ENCODE data around the gene RAB8A. TPM values are rescaled to one million over a fixed set of nuclear protein-coding genes. Genes with fewer than 3 reads are reported as not detected.

The RAB8A gene
- total RNA-seq, 2 donors from 2014 or later: 127 to 145 TPM

DNA sequence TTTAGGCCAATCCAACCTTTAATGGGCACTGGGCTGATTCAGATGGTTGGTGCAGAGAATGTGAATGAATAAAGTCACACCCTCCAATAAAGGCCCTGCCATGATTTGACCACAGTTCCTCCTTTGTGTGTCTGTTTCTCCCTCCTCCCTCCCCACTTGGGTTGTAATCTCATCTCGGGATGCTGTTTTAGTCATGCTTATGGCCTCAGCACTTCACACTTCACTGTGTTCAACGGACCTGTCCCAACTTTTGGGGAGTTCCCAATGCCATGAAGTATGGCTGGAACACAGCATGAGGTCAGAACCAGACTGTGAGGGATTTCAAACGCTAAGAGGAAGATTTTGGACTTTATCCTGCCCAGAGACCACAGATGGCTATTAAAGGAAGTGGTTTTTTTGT lies 5.6 kb upstream of the RAB8A start:
- H3K27ac ChIP-seq: peak overlapping the region; percentile 47
- peaks cover 9% of the 10 kb centered on the region for H3K36me3 ChIP-seq
- no peaks in the 10 kb centered on the region for H3K27me3 ChIP-seq
- H3K4me3 ChIP-seq: no peak overlapping the region
- H3K4me1 ChIP-seq: no peaks in the 10 kb centered on the region
- no peak overlapping the region for H3K9ac ChIP-seq (ENCODE audit: low read depth in 2 of 2, low read length in 2 of 2)
- DNase-seq: peak; percentile 38
- intact Hi-C loops (cut with DNase I): no loop called here
- H3K9me3 ChIP-seq: no peaks in the 10 kb centered on the region
- TF ChIP-seq, protein P1, sequence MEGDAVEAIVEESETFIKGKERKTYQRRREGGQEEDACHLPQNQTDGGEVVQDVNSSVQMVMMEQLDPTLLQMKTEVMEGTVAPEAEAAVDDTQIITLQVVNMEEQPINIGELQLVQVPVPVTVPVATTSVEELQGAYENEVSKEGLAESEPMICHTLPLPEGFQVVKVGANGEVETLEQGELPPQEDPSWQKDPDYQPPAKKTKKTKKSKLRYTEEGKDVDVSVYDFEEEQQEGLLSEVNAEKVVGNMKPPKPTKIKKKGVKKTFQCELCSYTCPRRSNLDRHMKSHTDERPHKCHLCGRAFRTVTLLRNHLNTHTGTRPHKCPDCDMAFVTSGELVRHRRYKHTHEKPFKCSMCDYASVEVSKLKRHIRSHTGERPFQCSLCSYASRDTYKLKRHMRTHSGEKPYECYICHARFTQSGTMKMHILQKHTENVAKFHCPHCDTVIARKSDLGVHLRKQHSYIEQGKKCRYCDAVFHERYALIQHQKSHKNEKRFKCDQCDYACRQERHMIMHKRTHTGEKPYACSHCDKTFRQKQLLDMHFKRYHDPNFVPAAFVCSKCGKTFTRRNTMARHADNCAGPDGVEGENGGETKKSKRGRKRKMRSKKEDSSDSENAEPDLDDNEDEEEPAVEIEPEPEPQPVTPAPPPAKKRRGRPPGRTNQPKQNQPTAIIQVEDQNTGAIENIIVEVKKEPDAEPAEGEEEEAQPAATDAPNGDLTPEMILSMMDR (IDR thresholded peaks at IDR 0.05): no peak

DNA sequence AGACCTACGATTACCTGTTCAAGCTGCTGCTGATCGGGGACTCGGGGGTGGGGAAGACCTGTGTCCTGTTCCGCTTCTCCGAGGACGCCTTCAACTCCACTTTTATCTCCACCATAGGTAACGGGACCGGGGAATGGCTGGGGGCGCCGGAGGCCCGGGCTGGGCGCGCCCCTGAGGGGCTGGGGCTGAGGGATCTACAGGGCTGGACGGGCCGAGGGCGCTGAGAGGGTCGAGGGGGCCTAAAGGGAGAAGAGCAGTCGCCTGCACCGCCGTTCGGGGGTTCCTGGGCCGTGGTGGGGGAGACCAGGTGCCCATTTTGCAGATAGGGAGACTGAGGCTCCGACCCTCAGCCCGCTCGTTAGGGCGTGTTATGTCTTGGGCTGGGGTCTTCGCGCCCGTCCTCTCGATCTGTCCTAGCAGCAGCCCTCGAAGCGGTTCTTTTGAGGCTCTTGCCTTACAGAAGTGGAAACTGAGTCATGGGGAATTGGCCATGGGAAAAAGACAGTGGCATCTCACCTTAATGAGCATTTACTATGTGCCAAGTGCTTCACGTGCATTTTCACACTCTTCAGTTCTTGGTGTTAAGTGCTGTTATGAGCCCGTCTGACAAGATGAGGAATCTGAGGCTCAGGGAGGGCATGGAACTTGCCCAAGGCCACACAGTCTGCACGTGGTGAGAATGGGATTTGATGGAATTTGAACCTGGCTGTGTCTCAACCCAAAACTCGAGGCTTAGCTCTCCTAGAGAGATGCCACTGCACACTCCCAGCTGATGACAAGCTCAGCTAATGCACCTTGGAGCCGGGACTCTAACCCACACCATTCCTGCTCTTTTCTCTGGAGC lies 442 bp downstream of the RAB8A start:
- no peaks in the 10 kb centered on the region for H3K9me3 ChIP-seq
- DNase-seq: no peak
- no peaks in the 10 kb centered on the region for H3K36me3 ChIP-seq
- peak overlapping the region; percentile 81 for H3K27ac ChIP-seq
- intact Hi-C loops (cut with DNase I): loop anchor here (5.0 kb wide), 1 partner anchor 45 kb away; no protein-coding TSS in a partner anchor
- H3K4me3 ChIP-seq: peak overlapping the region; percentile 78
- peak overlapping the region; percentile 98 to 100 for H3K9ac ChIP-seq (ENCODE audit: low read depth in 2 of 2, low read length in 2 of 2)
- H3K4me1 ChIP-seq: peaks cover 12% of the 10 kb centered on the region
- H3K27me3 ChIP-seq: no peaks in the 10 kb centered on the region
- TF ChIP-seq, protein P1 (IDR thresholded peaks at IDR 0.05): no peak

DNA sequence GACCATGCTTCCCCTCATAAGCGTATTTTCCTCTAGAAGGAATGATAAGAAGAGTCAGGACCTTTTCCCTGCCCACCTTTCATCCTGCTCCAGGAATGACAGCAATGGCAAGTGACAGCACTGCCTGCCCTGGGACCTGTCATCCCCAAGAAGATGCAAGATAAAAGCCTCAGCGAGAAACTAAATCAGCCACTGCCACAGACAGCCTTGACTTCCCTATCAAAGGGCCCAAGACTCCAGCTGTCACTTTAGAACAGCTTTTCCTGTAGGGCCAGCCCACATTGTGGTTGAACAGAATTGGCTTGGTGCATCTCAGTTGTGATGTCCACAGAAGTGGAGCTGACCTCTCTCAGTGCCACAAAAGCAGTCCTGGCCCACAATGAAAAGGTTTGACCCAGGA lies 1.1 kb downstream of the RAB8A start:
- TF ChIP-seq, protein P1 (IDR thresholded peaks at IDR 0.05): no peak
- Histone ChIP-seq H3K27me3 (no peaks in the 10 kb centered on the region), H3K9ac (ENCODE audit: low read depth in 2 of 2, low read length in 2 of 2) (peak overlapping the region; percentile 98 to 100), H3K9me3 (no peaks in the 10 kb centered on the region), H3K36me3 (no peaks in the 10 kb centered on the region), H3K4me1 (peaks cover 12% of the 10 kb centered on the region), H3K27ac (peak overlapping the region; percentile 81), H3K4me3 (peak overlapping the region; percentile 78)
- intact Hi-C loops (cut with DNase I): loop anchor here (5.0 kb wide), 1 partner anchor 45 kb away; no protein-coding TSS in a partner anchor
- no peak for DNase-seq

DNA sequence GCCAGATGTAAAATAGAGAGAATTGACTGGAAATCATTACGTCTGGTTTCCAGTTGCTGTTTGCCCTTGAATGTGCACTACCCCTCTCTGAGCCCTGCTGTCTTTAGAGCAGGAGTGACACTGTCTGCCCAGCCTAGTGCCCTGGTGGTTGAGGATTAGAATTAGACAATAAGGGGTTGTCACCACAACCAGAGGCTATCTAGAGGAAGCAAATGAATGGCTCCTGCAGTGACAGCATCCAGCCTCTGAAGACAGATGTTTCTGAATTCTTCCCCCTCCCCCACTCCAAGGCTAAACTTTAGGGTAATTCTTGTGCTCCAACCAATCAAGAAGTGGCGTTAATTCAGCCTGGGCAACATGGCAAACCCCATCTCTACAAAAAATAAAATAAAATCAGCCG lies 2.0 kb downstream of the RAB8A start:
- Histone ChIP-seq H3K27ac (no peak overlapping the region), H3K4me1 (peaks cover 12% of the 10 kb centered on the region), H3K4me3 (no peak overlapping the region), H3K9me3 (no peaks in the 10 kb centered on the region), H3K36me3 (peaks cover 5% of the 10 kb centered on the region), H3K27me3 (no peaks in the 10 kb centered on the region), H3K9ac (ENCODE audit: low read depth in 2 of 2, low read length in 2 of 2) (no peak overlapping the region)
- intact Hi-C loops (cut with DNase I): loop anchor here (5.0 kb wide), 1 partner anchor 46 kb away; no protein-coding TSS in a partner anchor
- TF ChIP-seq, protein P1 (IDR thresholded peaks at IDR 0.05): no peak
- DNase-seq: no peak

DNA sequence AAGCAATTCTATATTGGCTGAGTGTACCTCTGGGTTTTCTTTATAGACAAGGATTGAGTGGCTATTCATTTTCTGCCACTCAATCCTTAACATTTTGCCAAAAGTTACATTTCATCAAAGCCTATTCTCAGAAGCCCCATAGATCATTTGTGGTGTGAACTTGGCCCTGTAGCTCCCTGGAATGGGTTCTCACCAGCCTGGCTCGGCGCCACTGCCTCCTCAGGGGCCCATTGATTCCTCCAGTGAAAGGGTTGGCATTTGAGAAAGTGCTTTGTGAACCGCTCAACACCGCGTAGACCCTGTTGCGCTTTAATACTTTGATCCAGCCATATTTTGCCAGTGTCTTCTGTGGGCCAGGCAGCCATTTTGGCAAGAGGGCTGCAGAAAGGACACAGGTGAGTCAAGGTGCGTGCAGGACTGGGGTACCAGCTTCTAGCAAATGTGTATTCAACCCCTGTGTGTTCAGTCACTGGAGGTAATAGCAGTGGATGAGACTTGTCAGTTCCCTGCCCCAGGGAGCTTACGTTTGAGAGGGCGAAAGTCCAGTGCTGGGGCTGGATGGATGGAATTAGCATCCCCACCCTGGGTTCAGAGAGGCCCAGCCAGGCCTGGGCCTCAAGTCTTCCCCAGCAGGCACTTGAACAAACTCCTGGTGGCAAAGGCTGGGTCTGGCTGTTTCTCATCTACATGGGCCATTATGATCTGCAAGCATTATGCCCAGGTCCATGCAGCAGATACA lies 3.8 kb downstream of the RAB8A start:
- Histone ChIP-seq H3K9me3 (no peaks in the 10 kb centered on the region), H3K4me3 (no peak overlapping the region), H3K9ac (ENCODE audit: low read depth in 2 of 2, low read length in 2 of 2) (no peak overlapping the region), H3K27me3 (no peaks in the 10 kb centered on the region), H3K27ac (peak overlapping the region; percentile 26), H3K36me3 (peaks cover 5% of the 10 kb centered on the region), H3K4me1 (peaks cover 12% of the 10 kb centered on the region)
- TF ChIP-seq, protein P1 (IDR thresholded peaks at IDR 0.05): no peak
- intact Hi-C loops (cut with DNase I): loop anchor here (5.0 kb wide), 1 partner anchor 62 kb away; no protein-coding TSS in a partner anchor
- DNase-seq: no peak
